ENCODE data around the gene PTPRK.

The PTPRK gene

DNA sequence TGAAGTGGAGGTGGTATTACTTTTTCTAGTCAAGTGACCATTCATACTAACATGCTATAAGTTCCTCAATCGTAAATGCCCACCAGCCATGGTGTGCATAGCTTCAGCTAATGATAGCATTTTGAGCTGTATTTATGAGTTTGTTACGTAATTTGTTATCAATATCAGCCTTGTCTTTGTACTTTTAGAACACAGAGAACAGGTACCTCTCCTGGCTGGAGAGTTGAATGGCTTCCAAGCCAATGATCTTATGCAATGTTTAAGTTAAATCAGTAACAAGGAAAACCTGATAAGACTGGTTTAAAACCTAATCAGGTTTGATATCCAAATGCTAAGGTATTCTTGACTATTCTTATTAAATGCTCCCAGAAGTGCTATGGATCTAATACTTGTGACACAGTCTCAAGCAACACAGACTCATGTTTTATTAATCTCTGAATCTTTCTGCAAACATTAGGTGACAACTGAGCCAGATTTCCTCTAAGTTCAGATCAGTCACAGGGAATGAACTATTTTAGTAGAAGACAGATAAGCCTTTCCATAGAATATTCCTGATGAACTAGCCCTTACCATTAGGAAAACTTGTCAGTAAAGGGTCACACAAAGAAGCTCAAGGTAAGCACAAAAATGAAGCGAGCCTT, 154.8 kb downstream of the PTPRK start:
- no peaks in the 10 kb centered on the region for H3K79me2 ChIP-seq (ENCODE audit: control insufficient read depth, insufficient read depth, low read length)
- H3K56ac ChIP-seq (ENCODE audit: low read length), result no peak overlapping the region
- H3K4me1 ChIP-seq (ENCODE audit: control insufficient read depth, low read depth, low read length), result no peaks in the 10 kb centered on the region
- H3K18ac ChIP-seq (ENCODE audit: low read length), result no peak overlapping the region
- no peak overlapping the region for H3K4me3 ChIP-seq (ENCODE audit: low read length)
- H3K36me3 ChIP-seq (ENCODE audit: control insufficient read depth, insufficient read depth, low read length), result no peaks in the 10 kb centered on the region
- H2AK5ac ChIP-seq (ENCODE audit: low read length), result no peak overlapping the region
- H2BK120ac ChIP-seq (ENCODE audit: low read depth, low read length), result no peak overlapping the region
- H3K27me3 ChIP-seq (ENCODE audit: insufficient read depth, low read length, poor library complexity), result no peaks in the 10 kb centered on the region
- H3K4ac ChIP-seq (ENCODE audit: low read depth, low read length), result no peak overlapping the region
- H4K5ac ChIP-seq (ENCODE audit: low read length), result no peak overlapping the region
- H2BK15ac ChIP-seq (replicated peaks; ENCODE audit: low read depth), result no peak overlapping the region
- no peak overlapping the region for H3K27ac ChIP-seq (ENCODE audit: low read depth, low read length)
- no peaks in the 10 kb centered on the region for H3K79me1 ChIP-seq (ENCODE audit: low read length)
- WGBS (ENCODE audit: extremely low coverage, insufficient coverage, low lambda C conversion rate), result no CpG with 5 or more reads among the region's 3 CpGs
- no peak for DNase-seq
- no peak overlapping the region for H3K4me2 ChIP-seq (ENCODE audit: low read length)
- H3K9ac ChIP-seq (ENCODE audit: low read length), result no peak overlapping the region
- no peak overlapping the region for H3K23ac ChIP-seq (ENCODE audit: low read length)
- H4K8ac ChIP-seq (ENCODE audit: low read depth, low read length), result no peak overlapping the region
- no peak overlapping the region for H2BK5ac ChIP-seq (ENCODE audit: low read length)

DNA sequence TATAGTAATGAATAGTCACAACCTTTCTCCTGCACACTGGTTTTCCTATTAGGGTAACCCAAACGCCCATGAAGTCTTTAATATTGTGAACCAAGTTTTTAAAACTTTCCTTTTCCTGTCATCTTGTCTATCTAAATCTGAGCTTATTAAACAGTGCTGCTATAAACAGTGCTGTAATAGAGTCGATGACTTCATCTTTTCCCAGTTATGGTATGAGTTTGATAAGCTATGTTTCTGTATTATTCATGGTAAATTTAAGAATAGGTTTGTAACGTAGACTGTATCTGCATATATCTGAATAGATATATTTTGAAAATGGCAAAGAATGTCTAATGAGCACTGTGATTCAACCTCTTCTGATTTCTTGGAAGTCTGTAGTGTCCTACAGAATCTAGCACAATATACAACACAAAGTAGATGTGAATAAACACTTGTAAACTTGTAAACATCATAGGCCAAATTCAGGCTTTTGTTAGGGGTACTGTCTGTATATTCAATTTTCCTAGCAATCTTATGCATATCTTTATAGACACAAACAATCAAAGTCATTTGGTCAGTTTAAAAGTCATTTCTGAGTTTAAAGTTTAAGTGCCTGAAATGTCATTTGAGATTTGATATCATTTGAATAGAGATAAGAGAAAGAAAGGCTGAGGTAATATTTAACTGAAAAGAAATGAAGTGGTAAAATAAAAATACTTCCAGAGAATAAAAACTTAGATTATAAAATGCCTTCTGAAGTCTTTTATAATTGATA, 155.5 kb downstream of the PTPRK start:
- no peak overlapping the region for H2BK120ac ChIP-seq (ENCODE audit: low read depth, low read length)
- H3K36me3 ChIP-seq (ENCODE audit: control insufficient read depth, insufficient read depth, low read length), result no peaks in the 10 kb centered on the region
- WGBS (ENCODE audit: extremely low coverage, insufficient coverage, low lambda C conversion rate), result no CpG with 5 or more reads among the region's 3 CpGs
- no peak overlapping the region for H4K5ac ChIP-seq (ENCODE audit: low read length)
- H3K27ac ChIP-seq (ENCODE audit: low read depth, low read length), result no peak overlapping the region
- H2BK5ac ChIP-seq (ENCODE audit: low read length), result no peak overlapping the region
- H3K9ac ChIP-seq (ENCODE audit: low read length), result no peak overlapping the region
- H3K27me3 ChIP-seq (ENCODE audit: insufficient read depth, low read length, poor library complexity), result no peaks in the 10 kb centered on the region
- H3K79me2 ChIP-seq (ENCODE audit: control insufficient read depth, insufficient read depth, low read length), result no peaks in the 10 kb centered on the region
- H3K4ac ChIP-seq (ENCODE audit: low read depth, low read length), result no peak overlapping the region
- H3K79me1 ChIP-seq (ENCODE audit: low read length), result no peaks in the 10 kb centered on the region
- H3K23ac ChIP-seq (ENCODE audit: low read length), result no peak overlapping the region
- no peak overlapping the region for H3K4me3 ChIP-seq (ENCODE audit: low read length)
- no peak overlapping the region for H3K4me2 ChIP-seq (ENCODE audit: low read length)
- H4K8ac ChIP-seq (ENCODE audit: low read depth, low read length), result no peak overlapping the region
- DNase-seq, result no peak
- no peak overlapping the region for H3K18ac ChIP-seq (ENCODE audit: low read length)
- no peak overlapping the region for H3K56ac ChIP-seq (ENCODE audit: low read length)
- no peak overlapping the region for H2BK15ac ChIP-seq (replicated peaks; ENCODE audit: low read depth)
- no peak overlapping the region for H2AK5ac ChIP-seq (ENCODE audit: low read length)
- no peaks in the 10 kb centered on the region for H3K4me1 ChIP-seq (ENCODE audit: control insufficient read depth, low read depth, low read length)

- H3K36me3 ChIP-seq (ENCODE audit: control insufficient read depth, insufficient read depth, low read length), result no peaks in the 10 kb centered on the region
- H4K5ac ChIP-seq (ENCODE audit: low read length), result no peak overlapping the region
- no peak overlapping the region for H3K23ac ChIP-seq (ENCODE audit: low read length)
- H3K18ac ChIP-seq (ENCODE audit: low read length), result no peak overlapping the region
- no peak overlapping the region for H4K8ac ChIP-seq (ENCODE audit: low read depth, low read length)
- no peak overlapping the region for H3K4ac ChIP-seq (ENCODE audit: low read depth, low read length)
- H3K79me2 ChIP-seq (ENCODE audit: control insufficient read depth, insufficient read depth, low read length), result no peaks in the 10 kb centered on the region
- H2BK120ac ChIP-seq (ENCODE audit: low read depth, low read length), result no peak overlapping the region
- peaks cover 1% of the 10 kb centered on the region for H3K79me1 ChIP-seq (ENCODE audit: low read length)
- H2BK15ac ChIP-seq (replicated peaks; ENCODE audit: low read depth), result no peak overlapping the region
- no peak overlapping the region for H3K9ac ChIP-seq (ENCODE audit: low read length)
- no peak overlapping the region for H2AK5ac ChIP-seq (ENCODE audit: low read length)
- DNase-seq, result no peak
- no peaks in the 10 kb centered on the region for H3K27me3 ChIP-seq (ENCODE audit: insufficient read depth, low read length, poor library complexity)
- H3K56ac ChIP-seq (ENCODE audit: low read length), result no peak overlapping the region
- H2BK5ac ChIP-seq (ENCODE audit: low read length), result no peak overlapping the region
- no peak overlapping the region for H3K4me2 ChIP-seq (ENCODE audit: low read length)
- no peak overlapping the region for H3K4me3 ChIP-seq (ENCODE audit: low read length)
- H3K27ac ChIP-seq (ENCODE audit: low read depth, low read length), result no peak overlapping the region
- WGBS (ENCODE audit: extremely low coverage, insufficient coverage, low lambda C conversion rate), result no CpG with 5 or more reads among the region's 1 CpG
- no peaks in the 10 kb centered on the region for H3K4me1 ChIP-seq (ENCODE audit: control insufficient read depth, low read depth, low read length)
Observed at GRCh38 chr6:128363020-128363813, 157.2 kb downstream of the PTPRK start.

DNA sequence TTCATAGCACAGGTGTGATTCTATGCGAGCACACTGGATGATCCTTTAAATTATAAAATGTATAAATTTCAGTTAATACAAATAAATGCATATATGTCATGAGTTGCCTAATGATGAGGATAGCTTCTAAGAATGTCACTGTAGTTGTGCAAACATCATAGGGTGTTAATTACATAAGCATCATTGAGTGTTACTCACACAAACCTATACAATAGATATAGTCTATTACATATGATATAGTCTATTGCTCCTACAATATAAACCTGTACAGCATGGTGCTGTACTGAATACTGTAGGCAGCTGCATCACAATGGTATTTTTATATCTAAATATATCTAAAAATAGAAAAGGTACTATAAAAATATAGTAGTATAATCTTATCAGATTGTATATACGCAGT, 159.0 kb downstream of the PTPRK start:
- Histone ChIP-seq H3K27ac (ENCODE audit: low read depth, low read length) (no peak overlapping the region), H3K27me3 (ENCODE audit: insufficient read depth, low read length, poor library complexity) (no peaks in the 10 kb centered on the region), H2BK5ac (ENCODE audit: low read length) (no peak overlapping the region), H2BK15ac (replicated peaks; ENCODE audit: low read depth) (no peak overlapping the region), H4K8ac (ENCODE audit: low read depth, low read length) (no peak overlapping the region), H3K18ac (ENCODE audit: low read length) (no peak overlapping the region), H3K4me2 (ENCODE audit: low read length) (no peak overlapping the region), H3K4me1 (ENCODE audit: control insufficient read depth, low read depth, low read length) (no peaks in the 10 kb centered on the region), H3K79me1 (ENCODE audit: low read length) (peaks cover 1% of the 10 kb centered on the region), H3K79me2 (ENCODE audit: control insufficient read depth, insufficient read depth, low read length) (no peaks in the 10 kb centered on the region), H3K56ac (ENCODE audit: low read length) (no peak overlapping the region), H3K36me3 (ENCODE audit: control insufficient read depth, insufficient read depth, low read length) (no peaks in the 10 kb centered on the region), H3K4me3 (ENCODE audit: low read length) (no peak overlapping the region), H3K4ac (ENCODE audit: low read depth, low read length) (no peak overlapping the region), H3K9ac (ENCODE audit: low read length) (no peak overlapping the region), H2BK120ac (ENCODE audit: low read depth, low read length) (no peak overlapping the region), H3K23ac (ENCODE audit: low read length) (no peak overlapping the region), H4K5ac (ENCODE audit: low read length) (no peak overlapping the region), H2AK5ac (ENCODE audit: low read length) (no peak overlapping the region)
- DNase-seq, result no peak
- WGBS (ENCODE audit: extremely low coverage, insufficient coverage, low lambda C conversion rate), result no CpG with 5 or more reads among the region's 2 CpGs

GRCh38 chr6:128358244-128358776, 162.1 kb downstream of the PTPRK start:
- no peak overlapping the region for H2BK120ac ChIP-seq (ENCODE audit: low read depth, low read length)
- H3K23ac ChIP-seq (ENCODE audit: low read length), result no peak overlapping the region
- H3K27me3 ChIP-seq (ENCODE audit: insufficient read depth, low read length, poor library complexity), result no peaks in the 10 kb centered on the region
- H3K18ac ChIP-seq (ENCODE audit: low read length), result no peak overlapping the region
- H2AK5ac ChIP-seq (ENCODE audit: low read length), result no peak overlapping the region
- H3K9ac ChIP-seq (ENCODE audit: low read length), result no peak overlapping the region
- no CpG with 5 or more reads among the region's 3 CpGs for WGBS (ENCODE audit: extremely low coverage, insufficient coverage, low lambda C conversion rate)
- no peaks in the 10 kb centered on the region for H3K79me2 ChIP-seq (ENCODE audit: control insufficient read depth, insufficient read depth, low read length)
- DNase-seq, result no peak
- no peak overlapping the region for H3K4me2 ChIP-seq (ENCODE audit: low read length)
- H2BK15ac ChIP-seq (replicated peaks; ENCODE audit: low read depth), result no peak overlapping the region
- H4K5ac ChIP-seq (ENCODE audit: low read length), result no peak overlapping the region
- no peak overlapping the region for H3K27ac ChIP-seq (ENCODE audit: low read depth, low read length)
- no peaks in the 10 kb centered on the region for H3K4me1 ChIP-seq (ENCODE audit: control insufficient read depth, low read depth, low read length)
- H3K4me3 ChIP-seq (ENCODE audit: low read length), result no peak overlapping the region
- no peak overlapping the region for H3K4ac ChIP-seq (ENCODE audit: low read depth, low read length)
- no peak overlapping the region for H4K8ac ChIP-seq (ENCODE audit: low read depth, low read length)
- H2BK5ac ChIP-seq (ENCODE audit: low read length), result no peak overlapping the region
- H3K56ac ChIP-seq (ENCODE audit: low read length), result no peak overlapping the region
- no peaks in the 10 kb centered on the region for H3K36me3 ChIP-seq (ENCODE audit: control insufficient read depth, insufficient read depth, low read length)
- peaks cover 1% of the 10 kb centered on the region for H3K79me1 ChIP-seq (ENCODE audit: low read length)

All from mesendoderm (in vitro differentiated cells).